ENCODE data around the gene AGTPBP1. TPM values are rescaled to one million over a fixed set of nuclear protein-coding genes. Genes with fewer than 3 reads are reported as not detected.

The AGTPBP1 gene
- total and polyA plus RNA-seq, 9 of the 15 experiments (the other 6 are each of a cell fraction or from before 2014, with no cell fraction given): 1.4 to 7.9 (median 4.6) TPM

GRCh38 chr9:85743275-85744128 lies 1.7 kb upstream of the AGTPBP1 start (continued):
- TF ChIP-seq ESRRB (CRISPR knock-in tag; IDR thresholded peaks at IDR 0.05; ENCODE audit: borderline replicate concordance) (no peak), CTCFL (IDR thresholded peaks at IDR 0.05; ENCODE audit: borderline replicate concordance, insufficient read depth, low read depth, low read length, poor library complexity, severe bottlenecking) (no peak), ZNF347 (CRISPR knock-in tag; IDR thresholded peaks at IDR 0.05; ENCODE audit: low read depth) (no peak), ZFP36 (IDR thresholded peaks at IDR 0.05; ENCODE audit: low read depth, low read length, partially characterized antibody) (no peak), MAZ (CRISPR knock-in tag; conservative IDR thresholded peaks at IDR 0.05 in 1 of 2, IDR thresholded peaks at IDR 0.05 in 1 of 2) (0 out of 4 replicates have a peak, but pooled peaks of 1 of the 2 experiments have one; percentile 43), CHD7 (IDR thresholded peaks at IDR 0.05; ENCODE audit: low read depth, low read length) (no peak), E2F8 (IDR thresholded peaks at IDR 0.05; ENCODE audit: low read depth, partially characterized antibody) (no peak)

All from K562 (cell line).